Stimulated activated CD8-positive, alpha-beta memory T cell treated with anti-CD3 and anti-CD28 coated beads, Interleukin-7, amount 100 ng/mL, for 1 hour (primary cell): ENCODE results near the gene MFSD11.
"Not testable (repeated sequence)": the region's sequence is repeated elsewhere in the genome, so short reads cannot be mapped to it uniquely, and the experiment has no call there.

Experiments used
- DNase-seq, 2 donors: peaks; one replicate each; pipeline ENCODE4 v3.0.0-alpha.2; 2020; ENCODE audit warnings: low read depth in 2 of 2

Gene MFSD11

DNA sequence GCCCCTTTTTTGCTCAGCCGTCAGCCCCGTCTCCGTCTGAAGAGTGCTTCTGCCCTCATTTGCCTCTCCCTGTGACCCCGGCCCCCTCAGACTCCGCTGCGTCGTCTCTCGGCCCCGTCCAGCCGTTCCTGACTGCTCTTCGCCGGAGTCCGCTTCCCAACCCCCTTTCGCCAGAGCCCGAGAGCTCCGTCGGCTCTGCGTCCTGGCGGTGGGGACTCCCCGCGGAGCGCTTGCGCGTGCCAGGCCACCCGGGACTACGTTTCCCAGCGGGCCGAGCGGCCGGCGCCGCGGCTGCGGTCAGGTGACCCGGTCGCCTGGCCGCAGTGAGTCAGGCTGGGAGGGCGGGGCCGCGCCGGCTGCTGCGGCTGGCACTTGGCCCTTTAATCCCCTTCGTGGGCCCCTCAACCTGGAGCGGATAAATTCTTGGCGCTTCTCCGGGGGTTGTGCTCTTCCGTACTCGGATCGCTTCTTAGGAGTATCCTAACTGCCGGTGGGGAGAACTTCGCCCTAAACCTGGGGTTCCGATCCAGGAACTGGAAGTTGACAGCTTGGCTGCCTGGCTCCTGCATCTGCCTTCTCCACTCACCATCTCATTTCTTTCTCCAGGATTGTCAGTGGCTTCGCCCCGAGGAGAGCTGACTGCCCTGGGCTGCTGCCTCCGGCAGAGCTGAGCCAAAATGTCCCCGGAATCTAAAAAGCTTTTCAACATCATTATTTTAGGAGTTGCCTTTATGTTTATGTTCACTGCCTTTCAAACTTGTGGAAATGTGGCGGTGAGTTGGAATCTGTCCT lies at the start of gene MFSD11:
MFSD11 (plus strand) TSS at position 444 of the 792 bp plus-strand sequence; CDS start at position 678, 234 bp downstream.
- DNase-seq, result peak; percentile 82 to 85

DNA sequence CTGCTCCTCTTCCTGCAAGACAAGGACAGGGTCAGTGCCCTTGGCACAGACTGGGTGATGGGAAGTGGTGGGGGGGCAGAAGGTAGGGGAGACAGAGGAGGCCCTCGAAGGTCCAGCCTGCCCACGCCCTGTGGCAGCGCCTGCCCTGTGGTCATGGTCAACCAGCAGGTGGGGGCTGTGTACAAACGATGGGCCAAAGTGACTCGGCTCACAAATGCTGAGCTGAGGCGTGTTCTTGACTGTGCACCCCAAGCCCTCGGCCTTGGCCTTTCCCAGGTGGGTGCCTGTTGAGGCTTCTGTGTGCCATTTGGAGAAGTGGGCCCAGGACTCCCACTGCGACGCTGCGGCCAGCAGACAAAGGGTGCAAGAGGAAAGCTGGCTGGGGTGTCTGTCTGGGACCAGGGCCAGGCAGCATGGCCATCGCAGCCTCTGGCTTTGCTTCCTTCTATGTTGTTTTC lies 49.7 kb upstream of the MFSD11 start:
- no peak for DNase-seq

DNA sequence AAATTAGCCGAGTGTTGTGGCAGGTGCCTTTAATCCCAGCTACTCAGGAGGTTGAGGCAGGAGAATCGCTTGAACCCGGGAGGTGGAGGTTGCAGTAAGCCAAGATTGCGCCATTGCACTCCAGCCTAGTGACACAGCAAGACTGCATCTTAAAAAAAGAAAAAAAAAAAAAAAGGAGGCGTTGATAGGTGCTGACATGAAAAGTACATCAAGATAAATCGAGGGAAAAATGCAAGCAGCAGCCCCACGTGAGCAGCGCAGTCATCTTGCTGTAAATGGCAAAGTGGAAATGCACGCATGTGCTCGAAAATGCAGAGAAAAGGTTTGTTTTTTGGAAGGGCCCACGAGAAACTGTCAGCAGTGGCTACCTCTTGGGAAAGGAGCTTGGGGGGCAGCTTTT lies 48.1 kb upstream of the MFSD11 start:
- DNase-seq, result no peak

DNA sequence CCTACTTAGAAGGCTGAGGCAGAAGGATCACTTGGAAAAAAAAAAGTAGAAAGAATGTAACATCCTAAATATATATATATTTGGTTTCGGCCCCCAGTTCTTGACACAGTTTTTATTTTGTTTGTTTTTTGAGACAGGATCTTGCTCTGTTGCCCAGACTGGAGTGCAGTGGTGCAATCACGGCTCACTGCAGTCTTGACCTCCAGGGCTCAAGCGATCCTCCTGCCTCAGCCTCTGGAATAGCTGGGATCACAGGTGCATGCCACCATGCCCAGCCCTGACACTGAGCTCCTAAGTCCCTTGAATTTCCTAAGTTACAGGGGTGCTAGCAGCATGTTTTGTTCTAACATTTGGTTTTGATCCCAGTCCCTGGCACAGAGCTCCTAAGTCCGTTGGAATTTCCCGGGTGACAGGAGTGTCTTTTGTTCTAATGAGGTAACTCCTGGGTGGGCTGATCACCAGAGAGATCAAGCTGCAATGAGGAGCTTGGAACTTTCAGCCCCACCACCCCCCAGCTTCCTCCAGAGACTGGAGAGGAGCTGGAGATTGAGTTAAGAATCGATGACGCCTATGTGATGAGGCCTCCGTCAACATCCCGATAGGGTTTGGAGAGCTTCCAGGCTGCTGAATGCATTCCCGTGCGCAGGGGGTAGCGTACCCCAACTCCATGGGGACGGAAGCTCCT lies 47.2 kb upstream of the MFSD11 start:
- DNase-seq, result no peak

DNA sequence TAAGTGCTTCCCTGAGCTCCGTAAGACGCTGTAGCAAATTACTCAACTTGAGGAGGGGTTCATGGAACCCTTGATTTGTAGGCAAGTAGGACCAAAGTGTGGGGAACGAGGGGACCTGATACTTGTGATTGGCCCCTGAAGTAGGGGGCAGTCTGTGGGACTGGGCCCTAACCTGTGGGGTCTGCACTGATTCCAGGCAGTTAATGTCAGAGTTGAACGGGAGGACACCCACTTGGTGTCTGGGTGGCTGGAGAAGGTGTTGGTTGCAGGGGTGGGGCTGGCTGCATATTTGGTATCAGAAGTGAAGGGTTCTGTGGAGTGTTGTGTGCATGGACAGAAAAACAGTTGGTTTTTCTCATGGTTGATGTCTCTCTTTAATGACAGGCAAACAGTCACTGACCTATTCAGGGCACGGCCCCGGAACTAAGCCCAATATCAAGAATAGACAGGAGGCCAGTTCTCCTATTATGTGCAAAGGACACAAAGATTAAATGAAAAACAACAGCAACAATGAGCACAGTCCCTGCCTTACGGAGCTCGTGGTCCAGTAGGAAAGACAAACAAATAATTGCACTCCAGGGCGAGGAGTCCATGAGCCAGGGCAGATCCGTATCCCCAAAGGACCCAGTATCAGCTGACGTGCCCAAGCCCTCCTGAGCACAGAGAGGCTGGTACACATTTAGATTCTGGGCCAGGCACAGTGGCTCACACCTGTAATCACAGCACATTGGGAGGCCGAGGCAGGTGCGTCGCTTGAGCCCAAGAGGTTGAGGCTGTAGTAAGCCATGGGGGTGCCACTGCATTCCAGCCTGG lies 46.3 kb upstream of the MFSD11 start:
- no peak for DNase-seq

DNA sequence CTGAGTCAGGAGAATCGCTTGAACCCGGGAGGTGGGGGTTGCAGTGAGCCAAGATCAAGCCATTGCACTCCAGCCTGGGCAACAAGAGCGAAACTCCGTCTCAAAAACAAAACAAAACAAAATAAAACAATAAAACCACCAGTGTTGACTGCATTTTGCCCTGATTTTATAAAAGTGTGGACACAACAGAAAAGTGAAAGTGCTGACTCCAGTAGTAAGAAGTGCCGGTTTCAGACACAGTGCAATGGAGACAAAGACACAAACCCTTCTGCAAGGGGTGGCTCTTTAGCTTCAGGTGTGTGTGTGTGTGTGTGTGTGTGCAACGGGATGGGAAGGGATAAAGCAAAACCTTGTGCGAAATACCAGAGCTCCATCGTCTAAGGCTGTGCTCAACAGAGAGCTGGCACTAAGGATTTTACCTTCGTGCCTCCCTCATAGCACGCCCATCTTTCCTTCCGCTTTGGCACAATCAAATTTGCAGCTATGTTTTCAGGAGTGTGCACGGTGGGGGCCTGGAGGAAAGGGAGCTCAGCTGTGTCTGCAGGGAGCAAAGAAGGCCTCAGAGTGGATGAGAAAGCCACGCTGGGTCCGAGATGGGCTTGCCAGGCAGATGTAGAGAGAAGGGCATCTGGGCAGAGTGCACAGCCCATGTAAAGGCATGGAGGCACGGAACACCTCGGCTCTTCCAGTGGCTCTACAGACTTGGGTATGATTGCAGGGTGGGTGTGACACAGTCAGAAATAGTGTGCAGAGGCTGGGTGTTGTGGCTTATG lies 42.7 kb upstream of the MFSD11 start:
- no peak for DNase-seq

DNA sequence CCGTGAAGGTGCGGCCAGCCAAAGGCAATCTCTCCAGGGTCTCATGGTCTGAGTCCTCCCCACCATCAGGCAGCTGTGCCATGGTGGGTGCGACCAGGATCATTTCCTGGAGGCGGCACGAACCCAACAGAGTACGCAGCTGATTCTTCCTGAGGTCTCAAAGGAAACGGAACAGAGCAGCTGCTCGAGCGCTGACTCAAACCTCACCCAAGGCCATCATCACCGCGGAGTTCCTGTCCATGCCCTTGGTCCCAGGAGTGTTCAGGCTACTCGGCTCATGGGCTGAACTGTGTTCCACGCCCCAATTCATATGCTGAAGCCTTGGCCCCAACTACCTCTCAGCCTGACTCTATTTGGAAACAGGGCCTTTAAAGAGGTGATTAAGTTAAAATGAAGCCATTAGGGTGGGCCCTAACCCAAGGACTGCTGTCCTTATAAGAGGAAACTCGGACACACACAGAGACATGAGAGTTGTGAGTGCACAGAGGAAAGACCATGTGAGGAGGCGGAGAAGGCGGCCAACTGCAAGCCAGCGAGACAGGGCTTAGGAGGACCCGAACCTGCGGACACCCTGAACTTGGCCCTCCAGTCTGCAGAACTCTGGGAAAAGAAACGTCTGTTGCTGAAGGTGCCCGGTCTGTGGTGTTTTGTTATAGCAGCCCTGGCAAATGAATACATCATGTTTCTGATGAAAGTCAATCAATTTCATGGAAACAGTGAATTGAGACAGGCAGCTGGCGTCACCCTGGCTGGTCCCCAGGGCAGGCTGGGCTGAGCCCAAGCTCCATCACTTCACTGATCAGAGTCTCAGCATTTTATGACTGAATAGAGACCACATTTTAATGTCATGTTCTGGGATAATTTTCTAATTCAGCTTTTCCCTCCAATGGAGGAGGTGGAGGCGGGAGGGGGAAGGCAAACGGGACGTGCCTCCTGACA lies 40.9 kb upstream of the MFSD11 start:
- DNase-seq, result no peak

DNA sequence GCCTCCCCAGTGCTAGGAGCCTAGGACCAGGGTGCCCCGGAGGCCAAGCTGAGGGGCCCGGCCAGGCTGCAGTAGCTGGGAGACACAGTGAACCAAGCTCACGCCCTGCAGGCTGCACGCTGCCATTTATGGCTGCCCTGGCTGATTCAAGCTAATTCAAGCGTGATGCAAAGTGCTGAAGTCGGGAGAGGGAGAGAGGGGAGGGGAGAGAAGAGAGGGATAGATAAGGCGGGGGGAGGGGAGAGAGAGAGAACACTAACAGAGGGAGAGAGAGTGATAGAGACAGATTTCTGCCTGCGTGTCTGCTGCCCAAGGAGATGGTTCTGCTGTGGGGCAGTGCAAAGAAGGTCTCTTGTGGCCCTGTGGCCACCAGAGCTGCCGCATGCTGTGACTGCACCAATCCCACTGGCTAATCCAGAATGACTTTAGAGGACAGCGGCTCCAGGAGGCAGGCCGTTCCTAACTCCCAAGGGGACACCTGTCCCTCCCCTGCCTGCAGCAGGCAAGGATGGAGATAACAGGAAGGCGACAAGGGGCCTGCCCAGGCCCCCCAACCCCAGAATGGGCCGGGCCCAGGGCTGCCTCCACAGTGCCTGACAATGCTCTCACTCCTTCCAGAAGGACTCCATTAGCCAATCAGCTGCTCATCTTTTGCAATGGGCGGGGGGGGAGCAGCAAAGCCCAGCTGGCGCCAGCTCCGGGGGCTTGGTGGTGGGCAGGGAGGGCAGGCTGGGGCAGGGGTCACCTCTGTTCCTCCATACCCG lies 40.0 kb upstream of the MFSD11 start:
- no peak for DNase-seq

DNA sequence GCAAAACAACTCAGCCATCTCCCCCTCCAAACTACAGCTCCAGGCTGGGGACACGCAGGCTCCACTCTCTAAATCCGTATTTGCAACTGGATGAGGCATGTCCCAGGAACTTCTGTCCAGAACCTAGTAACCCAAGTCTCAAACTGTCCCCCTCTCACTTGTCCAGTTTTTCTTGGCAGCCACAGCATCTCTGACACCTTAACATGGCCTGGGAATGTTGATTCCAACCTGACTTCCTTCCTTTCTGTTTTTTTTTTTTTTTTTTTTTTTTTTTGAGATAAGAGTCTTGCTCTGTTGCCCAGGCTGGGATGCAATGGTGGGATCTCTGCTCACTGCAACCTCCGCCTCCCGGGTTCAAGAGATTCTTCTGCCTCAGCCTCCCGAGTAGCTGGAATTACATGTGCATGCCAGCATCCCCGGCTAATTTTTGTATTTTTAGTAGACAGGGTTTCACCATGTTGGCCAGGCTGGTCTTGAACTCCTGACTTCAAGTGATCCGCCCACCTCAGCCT lies 39.4 kb upstream of the MFSD11 start:
- DNase-seq, result not testable (repeated sequence)

DNA sequence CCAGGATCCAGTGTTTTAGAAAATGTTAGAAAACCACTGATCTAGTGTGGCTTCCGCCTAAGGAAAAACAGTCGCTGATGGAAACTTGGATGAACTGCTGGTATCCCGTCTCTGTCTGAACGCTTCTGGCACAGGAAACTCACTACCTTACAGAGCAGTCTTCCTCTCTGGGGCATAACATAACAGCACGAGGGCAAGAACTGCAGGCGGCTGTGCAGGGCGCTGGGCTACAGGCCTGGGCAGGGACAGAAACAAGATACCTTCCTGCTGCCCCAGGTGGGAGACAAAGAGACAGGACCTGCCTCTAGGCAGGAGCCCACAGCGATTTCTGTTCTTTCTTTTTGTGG lies 37.7 kb upstream of the MFSD11 start:
- no peak for DNase-seq

DNA sequence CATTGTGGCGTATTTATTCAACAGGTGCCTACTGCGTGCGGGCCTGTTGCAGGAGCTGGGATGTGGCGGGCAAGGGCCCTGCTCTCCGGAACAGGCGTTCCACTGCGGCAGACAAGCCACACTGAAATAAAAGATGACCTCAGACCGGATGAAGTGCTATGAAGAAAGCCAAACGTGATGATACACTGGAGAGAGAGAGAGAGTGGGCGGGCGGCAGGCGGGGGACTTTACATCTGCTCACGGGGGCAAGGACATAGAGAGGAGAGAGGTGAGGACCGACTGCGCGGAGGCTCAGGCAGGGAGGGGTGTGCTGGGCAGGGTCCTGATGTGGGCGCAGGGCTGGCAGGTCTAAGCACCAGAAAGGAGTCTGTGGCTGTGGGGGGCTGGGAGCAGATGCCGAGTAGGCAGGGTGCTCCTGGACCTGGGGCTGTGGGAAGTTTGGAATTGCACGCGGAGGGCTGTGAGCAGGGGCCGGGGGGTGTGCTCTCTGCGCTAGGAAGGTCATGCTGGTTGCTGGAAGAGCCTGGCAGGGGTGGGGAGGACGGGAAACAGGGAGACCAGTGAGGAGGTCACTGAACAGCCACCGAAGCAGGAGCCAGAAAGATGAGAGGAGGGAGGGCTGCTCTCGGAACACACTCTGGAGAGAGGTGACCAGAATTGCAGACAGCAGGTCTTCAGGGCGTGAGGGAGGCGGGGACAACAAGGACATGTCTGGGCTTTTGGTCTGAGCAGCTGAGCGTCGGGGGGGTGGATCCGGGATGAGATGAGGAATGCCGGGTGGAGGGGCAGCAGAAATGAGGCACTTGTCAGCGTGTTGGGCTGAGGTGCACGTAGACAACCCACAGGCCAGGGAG lies 37.1 kb upstream of the MFSD11 start:
- no peak for DNase-seq

DNA sequence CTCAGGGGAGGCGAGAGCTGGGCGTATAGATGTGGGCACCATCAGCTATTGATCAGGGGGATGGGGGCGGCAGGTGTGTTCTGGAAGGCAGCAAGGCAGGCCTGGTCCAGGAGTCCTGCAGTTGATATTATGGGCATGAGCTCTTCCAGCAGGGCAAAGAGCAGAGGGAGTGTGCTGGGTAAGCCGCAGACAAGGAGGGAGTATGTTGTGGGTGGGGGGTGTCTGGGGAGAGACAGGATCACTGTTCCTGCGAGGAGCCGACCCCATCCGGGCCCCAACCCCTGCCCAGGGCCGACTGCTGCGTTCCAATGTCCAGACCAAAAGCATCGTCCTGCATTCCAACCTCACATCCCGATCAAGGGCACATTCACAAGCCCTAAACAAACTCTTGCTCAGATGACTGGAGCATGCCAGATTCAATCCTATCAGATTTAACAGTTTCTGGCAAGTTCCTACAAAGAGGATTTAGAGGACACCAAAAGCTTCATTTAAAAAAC lies 36.4 kb upstream of the MFSD11 start:
- no peak for DNase-seq

DNA sequence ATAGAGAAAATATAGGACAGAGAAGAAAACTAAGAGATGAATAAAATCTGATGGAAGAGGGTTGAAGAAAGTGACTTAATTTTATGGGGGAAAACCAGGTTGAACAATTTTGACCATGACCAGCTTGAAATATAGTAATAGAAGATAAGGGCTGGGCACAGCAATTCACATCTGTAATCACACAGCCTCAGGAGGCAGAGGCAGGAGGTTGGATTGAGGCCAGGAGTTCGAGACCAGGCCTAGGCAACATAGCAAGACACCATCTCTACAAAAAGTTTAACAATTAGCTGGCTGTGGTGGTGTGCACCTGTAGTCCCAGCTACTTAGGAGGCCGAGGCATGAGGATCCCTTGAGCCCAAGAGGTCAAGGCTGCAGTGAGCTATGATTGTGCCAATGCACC lies 35.8 kb upstream of the MFSD11 start:
- DNase-seq, result no peak

DNA sequence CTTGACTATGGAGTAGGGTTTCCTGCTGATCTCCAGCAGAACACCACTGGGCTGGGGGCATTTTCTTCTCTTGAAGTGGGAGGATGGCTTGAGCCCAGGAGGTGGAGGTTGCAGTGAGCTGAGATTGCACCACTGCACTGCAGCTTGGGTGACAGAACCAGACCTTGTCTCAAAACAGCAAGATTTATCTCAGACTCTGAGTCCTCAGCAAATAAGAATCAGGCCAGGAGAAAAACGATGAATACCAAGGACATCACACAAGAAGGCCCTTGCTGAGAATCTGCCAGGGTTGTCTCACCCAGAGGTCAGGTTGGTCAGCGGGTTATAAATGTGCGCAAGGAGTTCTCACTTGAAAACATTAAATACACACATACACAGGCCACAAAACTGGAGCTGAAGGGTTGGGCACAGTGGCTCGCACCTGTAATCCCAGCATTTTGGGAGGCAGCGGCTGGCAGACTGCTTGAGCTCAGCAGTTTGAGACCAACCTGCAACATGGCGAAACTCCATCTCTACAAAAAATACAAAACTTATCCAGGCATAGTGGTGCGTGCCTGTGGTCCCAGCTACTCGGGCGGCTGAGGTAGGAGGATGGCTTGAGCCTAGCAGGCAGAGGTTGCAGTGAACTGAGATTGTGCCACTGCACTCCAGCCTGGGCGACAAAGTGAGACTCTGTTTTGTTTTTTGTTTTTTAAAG lies 34.8 kb upstream of the MFSD11 start:
- DNase-seq, result no peak

DNA sequence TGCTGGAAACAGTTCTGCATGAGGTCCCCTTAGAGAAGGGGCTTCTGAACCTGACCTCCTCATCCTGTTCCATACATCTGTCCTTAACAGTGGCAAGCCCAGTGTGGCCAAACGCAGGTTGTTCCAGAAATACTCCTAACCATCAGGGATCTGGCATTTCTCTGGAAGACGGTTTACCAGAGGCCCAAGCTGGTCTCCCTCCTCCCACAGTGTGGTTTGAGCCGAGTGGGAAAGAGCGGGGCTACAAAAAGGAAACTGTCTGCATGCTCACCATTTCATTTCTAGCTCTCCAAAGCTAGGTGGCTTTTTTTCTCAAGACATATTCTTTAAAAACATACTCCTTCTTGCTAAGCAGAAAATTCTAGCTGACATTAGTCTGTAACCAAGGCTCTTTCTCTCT lies 33.1 kb upstream of the MFSD11 start:
- no peak for DNase-seq

DNA sequence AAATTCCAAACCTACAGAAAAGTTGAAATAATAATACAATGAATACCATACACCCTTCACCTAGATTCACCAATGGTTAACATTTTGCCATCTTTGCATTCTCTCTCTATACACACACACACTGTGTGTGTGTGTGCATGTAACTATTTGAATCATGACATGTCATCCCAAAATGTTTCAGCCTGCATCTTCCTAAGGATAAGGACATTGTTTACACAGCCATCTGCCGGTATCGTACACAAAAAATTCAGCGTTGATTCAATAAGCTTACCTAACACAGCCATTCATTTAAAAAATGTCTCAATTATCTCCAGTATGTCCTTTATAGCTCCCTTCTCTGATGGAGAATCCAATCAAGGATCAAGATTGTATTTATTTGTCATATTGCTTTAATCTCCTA lies 31.1 kb upstream of the MFSD11 start:
- no peak for DNase-seq

DNA sequence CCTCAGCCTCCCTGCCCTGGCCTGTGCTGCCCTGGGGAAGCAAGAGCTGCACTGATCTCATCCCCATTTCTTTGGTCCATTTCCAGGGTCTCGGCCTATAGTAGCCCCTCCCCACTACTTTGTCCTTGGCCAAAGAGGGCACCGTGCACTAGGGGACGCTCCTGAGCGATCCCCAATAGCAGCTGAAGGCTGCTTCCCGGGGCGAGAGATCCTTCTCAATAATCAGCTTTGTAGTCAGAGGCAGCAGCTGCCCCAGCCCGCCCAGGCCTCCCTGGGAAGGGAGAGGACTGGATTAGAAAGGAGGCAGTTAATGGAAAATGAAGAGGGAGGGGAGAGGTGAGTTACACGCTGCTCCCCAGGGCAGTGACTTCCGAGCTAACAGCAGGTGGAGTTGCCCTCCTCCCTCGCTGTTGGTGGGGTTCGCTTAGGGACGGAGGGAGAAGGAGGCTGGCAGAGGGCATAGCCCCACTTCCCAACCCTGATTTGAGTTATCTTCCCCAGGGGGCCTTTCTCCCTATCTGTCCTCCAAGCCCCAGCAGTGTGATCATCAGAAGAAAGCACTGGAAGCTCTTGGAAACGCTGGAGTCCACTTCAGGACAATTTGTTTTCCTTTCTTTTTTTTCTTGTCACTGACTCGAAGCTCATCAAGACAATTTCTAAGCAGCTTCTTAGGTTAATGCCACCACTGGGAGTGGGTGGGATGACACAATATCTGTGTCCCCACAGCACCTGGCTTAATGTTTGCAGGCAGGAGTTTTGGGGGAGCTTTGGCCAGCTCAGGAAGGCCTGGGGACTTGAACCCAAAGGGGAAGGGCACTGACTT lies 29.7 kb upstream of the MFSD11 start:
- DNase-seq, result no peak
